ENCODE results near the gene ZRANB3. TPM values are rescaled to one million over a fixed set of nuclear protein-coding genes. Genes with fewer than 3 reads are reported as not detected.

ZRANB3 gene
- total RNA-seq, 2 experiments from 2014 or later, result 21.4 to 21.5 TPM

GRCh38 chr2:135494503-135494902 lies 36.5 kb downstream of the ZRANB3 start:
- ChIA-PET CTCF (no interaction called here), POLR2A (no interaction called here)
- H3K4me1 Mint-ChIP-seq (ENCODE audit: low read depth), result peaks cover 3% of the 10 kb centered on the region
- no peak for DNase-seq
- intact Hi-C loops (cut with micrococcal nuclease), result no loop called here
- H3K36me3 Mint-ChIP-seq (ENCODE audit: low read depth), result peaks cover 39% of the 10 kb centered on the region
- H3K4me3 Mint-ChIP-seq, result no peak overlapping the region
- ATAC-seq, result no peak
- no peaks in the 10 kb centered on the region for H3K27me3 Mint-ChIP-seq
- H3K9me3 Mint-ChIP-seq, result peaks cover 12% of the 10 kb centered on the region
- TF ChIP-seq CTCF (IDR thresholded peaks at IDR 0.05), result no peak
- no peak overlapping the region for H3K27ac Mint-ChIP-seq

DNA sequence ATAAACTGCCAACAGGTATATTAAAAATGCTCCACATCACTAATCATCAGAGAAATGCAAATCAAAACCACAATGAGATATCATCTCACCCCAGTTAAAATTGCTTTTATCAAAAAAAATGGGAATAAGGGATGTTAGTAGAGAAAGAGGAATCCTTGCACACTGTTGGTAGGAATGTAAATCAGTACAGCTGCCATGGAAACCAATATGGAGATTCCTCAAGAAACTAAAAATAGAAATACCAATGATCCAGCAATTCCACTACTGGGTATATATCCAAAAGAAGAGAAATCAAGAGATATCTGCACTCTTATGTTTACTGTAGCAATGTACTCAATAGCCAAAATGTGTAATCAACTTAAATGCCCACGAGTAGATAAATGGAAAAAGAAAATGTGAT lies 40.6 kb downstream of the ZRANB3 start:
- no peak overlapping the region for H3K4me3 Mint-ChIP-seq
- ATAC-seq, result no peak
- POLR2A ChIA-PET, result no interaction called here
- no peak overlapping the region for H3K27ac Mint-ChIP-seq
- peaks cover 3% of the 10 kb centered on the region for H3K4me1 Mint-ChIP-seq (ENCODE audit: low read depth)
- no peak for TF ChIP-seq CTCF (IDR thresholded peaks at IDR 0.05)
- no peak for DNase-seq
- no peaks in the 10 kb centered on the region for H3K9me3 Mint-ChIP-seq
- intact Hi-C loops (cut with micrococcal nuclease), result no loop called here
- CTCF ChIA-PET, result no interaction called here
- H3K27me3 Mint-ChIP-seq, result no peaks in the 10 kb centered on the region
- peaks cover 41% of the 10 kb centered on the region for H3K36me3 Mint-ChIP-seq (ENCODE audit: low read depth)

GRCh38 chr2:135485441-135485840 lies 45.6 kb downstream of the ZRANB3 start:
- H3K9me3 Mint-ChIP-seq, result no peaks in the 10 kb centered on the region
- ChIA-PET POLR2A (no interaction called here), CTCF (no interaction called here)
- ATAC-seq, result no peak
- no peak overlapping the region for H3K4me3 Mint-ChIP-seq
- no peak for TF ChIP-seq CTCF (IDR thresholded peaks at IDR 0.05)
- H3K27ac Mint-ChIP-seq, result no peak overlapping the region
- H3K4me1 Mint-ChIP-seq (ENCODE audit: low read depth), result no peaks in the 10 kb centered on the region
- peaks cover 40% of the 10 kb centered on the region for H3K36me3 Mint-ChIP-seq (ENCODE audit: low read depth)
- DNase-seq, result no peak
- no peaks in the 10 kb centered on the region for H3K27me3 Mint-ChIP-seq
- intact Hi-C loops (cut with micrococcal nuclease), result no loop called here

- ATAC-seq (no peak), DNase-seq (no peak)
- no peaks in the 10 kb centered on the region for H3K36me3 Mint-ChIP-seq (ENCODE audit: low read depth)
- H3K4me3 Mint-ChIP-seq, result no peak overlapping the region
- no peak overlapping the region for H3K27ac Mint-ChIP-seq
- ChIA-PET CTCF (interaction anchor here (0.8 to 3.0 kb wide), 2 partner anchors 235 kb away, joined by 4 to 32 read pairs; no protein-coding TSS in a partner anchor), POLR2A (no interaction called here)
- H3K4me1 Mint-ChIP-seq (ENCODE audit: low read depth), result peaks cover 8% of the 10 kb centered on the region
- intact Hi-C loops (cut with micrococcal nuclease), result loop anchor here (10.0 kb wide), 1 partner anchor 470 kb away; no protein-coding TSS in a partner anchor
- no peak for TF ChIP-seq CTCF (IDR thresholded peaks at IDR 0.05)
- no peaks in the 10 kb centered on the region for H3K27me3 Mint-ChIP-seq
- H3K9me3 Mint-ChIP-seq, result no peaks in the 10 kb centered on the region
Observed at GRCh38 chr2:135475128-135475527, 55.9 kb downstream of the ZRANB3 start.

DNA sequence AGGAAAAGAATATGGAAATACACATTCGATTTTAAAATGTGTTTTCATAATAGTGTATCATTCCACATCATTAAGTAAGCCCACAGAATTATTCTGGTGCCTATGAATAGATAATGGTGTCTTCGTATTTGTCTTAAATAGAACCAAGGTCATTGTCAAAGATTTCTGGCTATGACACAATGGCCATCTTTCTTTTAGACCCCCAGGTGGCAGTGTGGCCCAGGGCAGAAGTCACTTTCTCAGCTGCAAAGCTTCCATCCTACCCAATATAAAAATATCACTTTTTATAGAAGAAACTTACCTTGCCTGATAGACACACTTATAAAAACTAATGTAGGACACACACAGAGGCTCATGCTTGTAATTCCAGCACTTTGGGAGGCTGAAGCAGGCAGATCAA lies 57.5 kb downstream of the ZRANB3 start:
- Mint-ChIP-seq H3K36me3 (ENCODE audit: low read depth) (no peaks in the 10 kb centered on the region), H3K27me3 (no peaks in the 10 kb centered on the region), H3K4me1 (ENCODE audit: low read depth) (peaks cover 8% of the 10 kb centered on the region), H3K27ac (no peak overlapping the region), H3K9me3 (no peaks in the 10 kb centered on the region), H3K4me3 (no peak overlapping the region)
- ChIA-PET POLR2A (no interaction called here), CTCF (interaction anchor here (0.6 to 3.0 kb wide), 10 partner anchors 10 to 469 kb away, joined by 3 to 32 read pairs (median 4); no protein-coding TSS in a partner anchor)
- intact Hi-C loops (cut with micrococcal nuclease), result loop anchor here (5.0 to 10.0 kb wide), 2 partner anchors 239 to 469 kb away; no protein-coding TSS in a partner anchor
- DNase-seq (peak; percentile 45), ATAC-seq (peak; percentile 37)
- TF ChIP-seq CTCF (IDR thresholded peaks at IDR 0.05), result peak; percentile 35
